Measurements from ENCODE around the gene ISLR.

The ISLR gene

GRCh38 chr15:74221399-74222239 is 48.1 kb downstream of the ISLR start:
- no peaks in the 10 kb centered on the region for H3K9me3 ChIP-seq (ENCODE audit: control insufficient read depth, insufficient read depth, low read length)
- no peak overlapping the region for H3K4me3 ChIP-seq (ENCODE audit: low read depth, low read length)
- no peaks in the 10 kb centered on the region for H3K36me3 ChIP-seq (ENCODE audit: control insufficient read depth, insufficient read depth, low read length)
- peaks cover 43% of the 10 kb centered on the region for H3K4me1 ChIP-seq (ENCODE audit: control insufficient read depth, insufficient read depth, low read length)
- no peak overlapping the region for H3K27ac ChIP-seq (ENCODE audit: low read depth, low read length)
- H3K9ac ChIP-seq (ENCODE audit: low read depth, low read length) = no peak overlapping the region
- H3K27me3 ChIP-seq (ENCODE audit: control insufficient read depth, insufficient read depth, low read length) = peaks cover 90% of the 10 kb centered on the region

GRCh38 chr15:74222240-74223119 is 49.0 kb downstream of the ISLR start:
- Histone ChIP-seq H3K27ac (ENCODE audit: low read depth, low read length) (no peak overlapping the region), H3K36me3 (ENCODE audit: control insufficient read depth, insufficient read depth, low read length) (no peaks in the 10 kb centered on the region), H3K9ac (ENCODE audit: low read depth, low read length) (no peak overlapping the region), H3K9me3 (ENCODE audit: control insufficient read depth, insufficient read depth, low read length) (no peaks in the 10 kb centered on the region), H3K27me3 (ENCODE audit: control insufficient read depth, insufficient read depth, low read length) (peaks cover 98% of the 10 kb centered on the region), H3K4me1 (ENCODE audit: control insufficient read depth, insufficient read depth, low read length) (peaks cover 43% of the 10 kb centered on the region), H3K4me3 (ENCODE audit: low read depth, low read length) (no peak overlapping the region)

- H3K27me3 ChIP-seq (ENCODE audit: control insufficient read depth, insufficient read depth, low read length) = peaks cover 79% of the 10 kb centered on the region
- H3K27ac ChIP-seq (ENCODE audit: low read depth, low read length) = no peak overlapping the region
- peaks cover 47% of the 10 kb centered on the region for H3K4me1 ChIP-seq (ENCODE audit: control insufficient read depth, insufficient read depth, low read length)
- no peak overlapping the region for H3K4me3 ChIP-seq (ENCODE audit: low read depth, low read length)
- H3K9me3 ChIP-seq (ENCODE audit: control insufficient read depth, insufficient read depth, low read length) = no peaks in the 10 kb centered on the region
- H3K9ac ChIP-seq (ENCODE audit: low read depth, low read length) = no peak overlapping the region
- H3K36me3 ChIP-seq (ENCODE audit: control insufficient read depth, insufficient read depth, low read length) = no peaks in the 10 kb centered on the region
These were observed 52.4 kb downstream of the ISLR start for GRCh38 chr15:74225928-74226327.
